HG03354 (cell line): Measurements from ENCODE around the gene TCF4.

Source experiments
- ATAC-seq: cut with Tn5 transposase; IDR thresholded peaks from one replicate; pipeline ENCODE4 v1.9.1; 2021; ENCODE audit warnings: mild to moderate bottlenecking; ENCODE audit not compliant: unreplicated experiment, poor library complexity, severe bottlenecking

TCF4 gene

GRCh38 chr18:55234366-55235093, 353.5 kb downstream of the TCF4 start:
- ATAC-seq: peak; percentile 82

GRCh38 chr18:55233857-55234256, 354.1 kb downstream of the TCF4 start:
- no peak for ATAC-seq

GRCh38 chr18:55232506-55232905, 355.5 kb downstream of the TCF4 start:
- no peak for ATAC-seq

GRCh38 chr18:55229682-55230081, 358.3 kb downstream of the TCF4 start:
- no peak for ATAC-seq

GRCh38 chr18:55228707-55229106, 359.3 kb downstream of the TCF4 start:
- no peak for ATAC-seq

- ATAC-seq: no peak
Measured at GRCh38 chr18:55228191-55228590, 359.8 kb downstream of the TCF4 start.

- ATAC-seq: no peak
Measured at GRCh38 chr18:55227771-55228170, 360.2 kb downstream of the TCF4 start.

GRCh38 chr18:55226044-55226443, 361.9 kb downstream of the TCF4 start:
- ATAC-seq: no peak

GRCh38 chr18:55224086-55224625, 363.8 kb downstream of the TCF4 start:
- ATAC-seq: no peak

GRCh38 chr18:55221622-55222021, 366.4 kb downstream of the TCF4 start:
- no peak for ATAC-seq

GRCh38 chr18:55220523-55220922, 367.5 kb downstream of the TCF4 start:
- peak; percentile 72 for ATAC-seq

- ATAC-seq: no peak
Measured at GRCh38 chr18:55219823-55220222, 368.2 kb downstream of the TCF4 start.

GRCh38 chr18:55219059-55219458, 368.9 kb downstream of the TCF4 start:
- no peak for ATAC-seq

GRCh38 chr18:55214969-55215368, 373.0 kb downstream of the TCF4 start:
- no peak for ATAC-seq

GRCh38 chr18:55214534-55214933, 373.5 kb downstream of the TCF4 start:
- no peak for ATAC-seq

- ATAC-seq: no peak
Measured at GRCh38 chr18:55213586-55213985, 374.4 kb downstream of the TCF4 start.

- no peak for ATAC-seq
Measured at GRCh38 chr18:55206927-55207326, 381.1 kb downstream of the TCF4 start.

GRCh38 chr18:55202232-55202917, 385.6 kb downstream of the TCF4 start:
- ATAC-seq: no peak

GRCh38 chr18:55199291-55199963, 388.6 kb downstream of the TCF4 start:
- no peak for ATAC-seq

- ATAC-seq: no peak
Measured at GRCh38 chr18:55195863-55196262, 392.1 kb downstream of the TCF4 start.

GRCh38 chr18:55189972-55190371, 398.0 kb downstream of the TCF4 start:
- no peak for ATAC-seq
